GM19099 (cell line): ENCODE measurements around the gene RAB41.

Experiments
- POLR2A ChIP-seq: IDR thresholded peaks from 3 replicates; pipeline ENCODE4 v1.6.1; 2011; ENCODE audit warnings: low read depth; ENCODE audit not compliant: insufficient read length; ENCODE audit errors: extremely low read depth

The RAB41 gene

DNA sequence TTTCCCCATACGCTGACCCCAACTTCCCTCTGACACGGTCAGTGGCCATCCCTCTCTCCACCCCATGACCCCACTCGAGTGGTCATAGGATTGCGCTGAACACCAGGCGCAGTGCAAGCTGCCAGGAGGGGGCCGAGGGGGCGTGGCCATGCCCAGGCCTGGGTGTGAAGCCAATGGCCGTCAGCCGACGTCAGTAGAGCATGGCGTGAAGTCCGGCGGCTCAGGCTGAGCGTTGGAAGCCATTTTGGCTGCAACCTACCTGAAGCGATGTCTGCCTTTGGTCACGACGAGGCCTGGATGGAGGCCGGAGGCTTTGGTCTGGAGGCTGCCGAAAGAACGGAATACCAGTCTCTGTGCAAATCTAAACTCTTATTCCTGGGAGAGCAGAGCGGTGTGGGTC is at the start of gene RAB41:
TSS of gene RAB41 (plus strand) at position 222 of the 400 bp plus-strand sequence. CDS start at position 268, 46 bp downstream.
- no peak for TF ChIP-seq POLR2A

DNA sequence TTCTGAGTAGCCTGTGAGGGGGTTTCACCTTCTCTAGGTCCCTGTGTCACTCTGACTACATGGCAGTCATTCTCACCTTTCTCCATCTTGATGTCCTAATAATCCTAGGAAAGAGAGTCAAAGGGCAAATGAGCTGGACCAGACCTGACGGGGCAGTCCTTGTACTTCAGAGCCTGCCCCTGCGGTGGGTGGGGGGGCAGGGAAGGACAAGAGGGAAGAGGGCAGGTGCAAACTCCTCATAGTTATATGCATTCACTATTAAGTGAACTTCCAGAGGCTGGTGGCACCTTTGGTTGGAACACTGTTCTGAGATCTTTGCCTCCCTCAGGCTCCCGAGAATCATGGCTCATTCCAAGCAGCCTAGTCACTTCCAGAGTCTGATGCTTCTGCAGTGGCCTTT is 47.6 kb upstream of the RAB41 start, which contains the start of gene AWAT1:
TSS of gene AWAT1 (plus strand) at position 301 of the 400 bp plus-strand sequence. CDS start at position 342, 41 bp downstream.
- no peak for TF ChIP-seq POLR2A

DNA sequence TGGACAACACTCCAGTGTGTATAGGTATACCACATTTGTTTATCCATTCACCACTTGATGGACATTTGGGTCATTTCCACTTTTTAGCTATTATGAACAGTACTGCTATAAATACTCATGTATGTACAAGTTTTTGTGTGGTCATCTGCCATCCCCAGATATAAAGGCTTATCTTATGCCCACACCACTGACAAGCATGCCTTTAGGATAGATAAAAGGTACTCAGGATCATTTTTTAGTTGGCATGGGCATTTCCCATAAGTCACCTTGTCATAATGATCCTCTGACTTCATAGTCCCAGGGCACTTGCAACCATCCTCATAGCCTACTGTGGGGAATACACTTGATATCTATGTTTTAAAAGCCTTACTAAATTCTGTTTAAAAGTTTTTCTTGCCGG is 41.2 kb upstream of the RAB41 start:
- no peak for TF ChIP-seq POLR2A

DNA sequence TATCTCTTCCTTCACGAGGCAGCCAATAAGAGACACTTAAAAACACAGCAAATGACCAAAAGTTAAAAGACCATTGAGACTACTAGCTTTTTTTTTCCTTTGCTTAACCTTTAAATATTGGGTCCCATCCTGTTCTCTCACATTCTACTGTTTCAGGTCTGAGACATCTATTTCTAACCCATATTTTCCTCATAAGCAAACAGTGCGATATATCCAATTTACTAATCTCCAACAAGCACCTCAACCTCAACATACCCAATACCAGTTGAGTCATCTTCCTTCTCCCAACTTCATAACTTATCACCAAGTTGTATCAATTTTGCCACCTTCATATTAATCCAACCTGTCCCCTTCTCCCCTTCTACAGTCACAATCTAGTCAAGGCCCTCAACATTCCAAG is 40.5 kb upstream of the RAB41 start:
- no peak for TF ChIP-seq POLR2A

GRCh38 chrX:70244881-70245280 is 37.1 kb upstream of the RAB41 start:
- no peak for TF ChIP-seq POLR2A

GRCh38 chrX:70247252-70247651 is 34.7 kb upstream of the RAB41 start:
- no peak for TF ChIP-seq POLR2A

- no peak for TF ChIP-seq POLR2A
Measured at GRCh38 chrX:70252491-70252890, 29.5 kb upstream of the RAB41 start.

DNA sequence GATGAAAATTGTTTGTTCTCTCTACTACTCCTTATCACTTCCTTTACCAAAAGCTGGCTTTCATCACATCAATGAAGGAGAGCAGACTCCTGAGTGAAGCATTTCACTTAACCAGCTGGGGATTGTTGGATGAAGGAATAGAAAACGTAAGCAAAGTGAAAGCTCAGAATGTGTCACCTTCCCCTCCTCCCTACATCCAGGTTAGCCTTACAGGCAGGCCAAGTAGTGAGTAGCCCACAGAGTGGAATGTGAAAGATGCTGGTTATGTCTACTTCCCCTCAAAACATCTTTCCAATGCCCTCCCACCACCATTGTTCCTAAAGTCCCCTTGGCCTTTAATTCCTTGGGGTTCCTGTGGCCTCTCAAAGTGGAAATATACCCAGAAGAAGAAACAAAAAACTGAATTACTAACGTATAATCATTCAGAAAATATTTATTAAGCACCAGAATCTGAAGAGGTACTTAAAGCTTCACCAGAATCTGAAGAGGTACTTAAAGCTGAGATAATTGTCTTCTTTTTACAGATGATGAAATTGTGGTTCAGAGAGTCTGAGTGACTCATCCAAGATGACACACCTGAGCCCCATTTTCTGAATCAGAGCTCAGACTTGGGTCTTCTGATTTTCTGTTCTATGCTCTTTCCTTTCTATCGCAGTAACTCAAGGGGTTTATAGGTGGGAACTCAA is 28.5 kb upstream of the RAB41 start:
- TF ChIP-seq POLR2A: no peak

- TF ChIP-seq POLR2A: no peak
Measured at GRCh38 chrX:70254063-70254400, 27.9 kb upstream of the RAB41 start.

- TF ChIP-seq POLR2A: no peak
Measured at GRCh38 chrX:70254909-70255308, 27.1 kb upstream of the RAB41 start.

GRCh38 chrX:70255452-70255851 is 26.5 kb upstream of the RAB41 start:
- TF ChIP-seq POLR2A: no peak

- no peak for TF ChIP-seq POLR2A
Measured at GRCh38 chrX:70257423-70258288, 24.3 kb upstream of the RAB41 start.

DNA sequence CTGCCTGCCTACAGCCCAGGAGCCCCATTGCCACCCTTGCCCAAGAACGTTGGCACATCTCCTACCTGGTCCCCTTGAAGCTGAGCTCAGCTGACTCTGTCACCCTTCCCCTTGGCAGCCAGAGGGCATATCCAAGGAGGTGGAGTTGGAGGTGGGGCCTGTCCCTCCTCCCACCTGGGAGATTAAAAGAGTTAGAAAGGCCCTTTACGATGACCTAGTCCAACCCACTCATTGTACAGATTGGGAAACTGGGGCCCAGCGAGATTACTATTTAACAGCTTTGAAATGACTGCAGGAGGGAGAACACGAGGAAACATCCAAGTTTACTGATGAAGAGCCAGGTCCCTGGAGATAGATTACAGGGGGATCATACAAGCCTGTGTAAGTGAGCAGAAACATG is 21.9 kb upstream of the RAB41 start, which contains the start of gene P2RY4:
TSS of gene P2RY4 (minus strand) at position 101 of the 400 bp plus-strand sequence. CDS start 580 bp downstream, outside the sequence.
- no peak for TF ChIP-seq POLR2A

- TF ChIP-seq POLR2A: no peak
Measured at GRCh38 chrX:70262952-70263567, 18.9 kb upstream of the RAB41 start.

- no peak for TF ChIP-seq POLR2A
Measured at GRCh38 chrX:70264784-70265183, 17.2 kb upstream of the RAB41 start.
